OCI-M2 (cell line): Measurements from ENCODE around the gene VBP1.
"Not testable (repeated sequence)": the region's sequence is repeated elsewhere in the genome, so short reads cannot be mapped to it uniquely, and the experiment has no call there.

Source experiments
- DNase-seq: peaks from one replicate; lab custom pipeline; 2025; ENCODE audit not compliant: unreplicated experiment; lab: John Stamatoyannopoulos, UW

VBP1 gene

DNA sequence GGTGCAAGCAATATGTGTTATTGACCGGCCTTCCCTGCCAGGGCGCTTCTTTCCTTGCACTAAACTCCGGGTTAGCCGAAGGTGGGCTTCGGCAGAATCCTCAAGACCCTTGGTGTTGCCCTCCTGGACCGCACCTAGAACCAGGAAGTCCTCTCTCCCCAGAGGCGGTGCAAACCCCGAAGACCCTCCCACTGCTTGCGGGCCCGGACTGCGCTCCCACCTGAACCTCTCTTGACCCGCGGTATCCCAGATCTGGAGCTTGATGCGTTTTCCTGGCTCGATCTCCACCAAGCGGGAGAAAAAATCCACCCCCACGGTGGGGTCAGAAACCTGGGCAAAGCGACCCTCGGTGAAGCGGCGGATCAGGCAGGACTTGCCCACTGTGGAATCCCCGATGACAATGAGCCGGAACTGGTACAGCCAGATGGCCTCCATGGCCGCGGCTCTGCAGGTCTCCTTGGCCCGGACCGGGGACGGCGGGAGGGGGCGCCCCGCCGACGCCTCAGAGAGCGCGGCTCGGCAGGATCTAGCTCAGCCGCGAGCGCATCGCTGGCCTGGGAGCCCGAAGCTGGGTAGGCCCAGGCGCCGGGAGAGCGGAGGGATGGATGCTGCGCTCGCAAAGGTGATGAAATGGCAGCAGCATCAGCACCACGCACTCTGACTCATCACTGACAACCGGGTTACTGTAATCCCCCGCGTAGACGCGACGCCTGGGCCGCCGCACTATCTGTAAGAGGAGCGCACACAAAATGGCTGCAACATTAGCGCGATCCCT is 47.8 kb downstream of the VBP1 start, which contains the start of gene RAB39B:
Gene RAB39B (minus strand): TSS at position 638 of the 775 bp plus-strand sequence. CDS start 203 bp downstream, at position 435.
- no peak for DNase-seq

DNA sequence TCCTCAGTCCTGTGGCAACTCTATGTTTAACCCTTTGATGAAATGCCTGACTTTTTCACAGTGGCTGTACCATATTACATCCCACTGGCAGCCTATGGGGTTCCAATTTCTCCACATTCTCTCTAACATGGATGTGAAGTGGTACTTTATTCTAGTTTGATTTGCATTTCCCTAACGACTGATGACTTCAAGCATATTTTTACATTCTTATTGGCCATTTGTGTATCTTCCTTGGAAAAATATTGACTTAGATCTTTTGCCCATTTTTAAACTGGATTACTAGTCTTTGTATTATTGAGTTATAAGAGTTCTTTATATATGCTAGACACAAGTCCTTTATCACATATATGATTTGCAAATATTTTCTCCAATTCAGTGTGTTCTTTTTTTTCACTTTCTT is 50.2 kb downstream of the VBP1 start:
- no peak for DNase-seq

DNA sequence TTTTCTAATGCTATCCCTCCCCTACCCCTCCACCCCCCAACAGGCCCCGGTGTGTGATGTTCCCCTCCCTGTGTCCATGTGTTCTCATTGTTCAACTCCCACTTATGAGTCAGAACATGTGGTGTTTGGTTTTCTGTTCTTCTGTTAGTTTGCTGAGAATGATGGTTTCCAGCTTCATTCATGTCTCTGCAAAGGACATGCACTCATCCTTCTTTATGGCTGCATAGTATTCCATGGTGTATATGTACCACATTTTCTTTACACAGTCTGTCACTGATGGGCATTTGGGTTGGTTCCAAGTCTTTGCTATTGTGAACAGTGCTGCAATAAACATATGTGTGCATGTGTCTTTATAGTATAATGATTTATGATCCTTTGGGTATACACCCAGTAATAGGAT is 51.7 kb downstream of the VBP1 start:
- DNase-seq, result not testable (repeated sequence)

DNA sequence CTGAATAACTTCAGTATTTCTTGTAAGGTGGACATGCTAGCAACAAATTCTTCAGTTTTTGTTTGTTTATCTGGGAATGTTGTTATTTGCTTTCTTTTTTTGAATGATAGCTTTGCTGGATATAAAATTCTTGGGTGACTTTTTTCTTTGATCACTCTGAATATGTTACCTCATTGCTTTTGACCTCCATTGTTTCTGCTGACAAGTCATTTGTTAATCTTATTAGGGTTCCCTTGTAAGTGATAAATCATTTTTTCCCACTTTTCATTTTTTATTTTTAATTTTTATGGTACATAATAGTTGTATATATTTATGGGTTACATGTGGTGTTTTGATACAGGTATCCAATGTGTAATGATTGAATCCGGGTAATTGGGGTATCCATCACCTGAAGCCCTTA is 54.7 kb downstream of the VBP1 start:
- DNase-seq, result no peak

DNA sequence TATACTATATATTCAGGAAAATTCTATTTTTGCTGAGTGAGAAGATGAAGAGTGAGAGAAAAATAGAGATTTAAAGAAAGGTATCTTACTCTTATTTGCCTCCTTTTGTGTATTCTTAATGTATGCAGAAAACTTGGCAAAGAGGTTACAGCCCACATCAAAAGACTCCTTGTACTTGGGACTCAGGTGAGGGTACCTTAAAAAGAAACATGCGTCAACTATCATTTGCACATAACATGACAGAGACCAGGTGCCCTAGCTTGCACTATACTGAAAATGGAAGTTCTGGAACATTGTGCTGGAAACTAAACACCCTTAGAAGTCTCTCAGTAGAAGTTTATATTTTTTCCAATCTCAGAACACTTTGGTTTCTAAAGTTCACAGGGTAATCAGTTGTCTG is 63.6 kb downstream of the VBP1 start:
- DNase-seq, result no peak
